HG03457 (cell line): ENCODE results near the gene KCND1.
"Not testable (repeated sequence)": the region's sequence is repeated elsewhere in the genome, so short reads cannot be mapped to it uniquely, and the experiment has no call there.

Experiments used
- ATAC-seq: cut with Tn5 transposase; IDR thresholded peaks from one replicate; pipeline ENCODE4 v1.9.1; 2021; ENCODE audit warnings: moderate number of reproducible peaks; ENCODE audit not compliant: unreplicated experiment

Gene KCND1

GRCh38 chrX:48971249-48972219 is at the start of gene KCND1:
Gene KCND1, minus strand, starts transcription at chrX:48971844. Its CDS starts 1,573 bp downstream, at chrX:48970271.
- ATAC-seq = no peak

DNA sequence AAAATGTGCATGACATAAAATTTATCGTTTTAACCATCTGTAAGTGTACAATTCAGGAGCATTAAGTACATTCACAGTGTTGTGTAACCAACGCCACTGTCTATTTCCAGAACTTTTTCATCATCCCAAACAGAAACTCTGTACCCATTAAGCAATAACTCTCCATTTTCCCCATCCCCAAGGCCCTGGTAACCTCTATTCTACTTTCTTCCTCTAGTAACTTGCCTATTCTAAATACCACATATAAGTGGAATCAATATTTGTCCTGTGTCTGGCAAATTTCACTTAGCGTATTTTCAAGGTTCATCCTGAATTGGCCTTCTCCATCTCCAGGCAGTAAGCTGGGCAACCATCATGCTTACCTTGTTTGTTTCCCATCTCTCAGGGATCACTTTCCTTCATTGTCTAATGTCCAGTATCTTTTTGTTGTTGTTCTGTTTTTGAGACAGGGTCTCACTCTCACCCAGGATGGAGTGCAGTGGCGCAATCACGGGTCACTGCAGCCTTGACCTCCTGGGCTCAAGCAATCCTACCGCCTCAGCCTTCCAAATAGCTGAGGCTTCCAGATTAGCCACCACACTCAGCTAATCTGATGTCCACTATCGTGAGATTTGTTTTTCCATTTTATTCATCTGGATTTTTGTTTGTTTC is 48.1 kb upstream of the KCND1 start:
- ATAC-seq = no peak

DNA sequence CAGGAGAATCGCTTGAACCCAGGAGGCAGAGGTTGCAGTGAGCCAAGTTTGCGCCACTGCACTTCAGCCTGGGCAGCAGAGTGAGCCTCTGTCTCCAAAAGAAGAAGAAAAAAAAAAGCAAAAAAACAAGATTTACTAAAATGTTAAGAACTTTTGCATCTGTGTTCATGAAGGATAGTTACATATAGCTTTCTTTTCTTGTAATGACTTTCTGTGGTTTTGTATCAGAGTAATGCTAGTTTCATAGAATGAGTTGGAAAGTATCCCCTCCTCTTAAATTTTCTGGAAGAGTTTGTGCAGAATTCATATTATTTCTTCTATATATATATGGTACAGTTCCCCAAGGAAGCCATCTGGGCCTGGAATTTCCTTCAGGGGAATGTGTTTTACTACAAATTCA is 47.4 kb upstream of the KCND1 start:
- no peak for ATAC-seq

- no peak for ATAC-seq
Observed at GRCh38 chrX:49003696-49004095, 32.1 kb upstream of the KCND1 start.

GRCh38 chrX:49002091-49002935 is 30.7 kb upstream of the KCND1 start, which contains the start of gene GRIPAP1:
Gene GRIPAP1, minus strand, starts transcription at chrX:49002264. Its CDS starts 35 bp downstream, at chrX:49002229.
- no peak for ATAC-seq

DNA sequence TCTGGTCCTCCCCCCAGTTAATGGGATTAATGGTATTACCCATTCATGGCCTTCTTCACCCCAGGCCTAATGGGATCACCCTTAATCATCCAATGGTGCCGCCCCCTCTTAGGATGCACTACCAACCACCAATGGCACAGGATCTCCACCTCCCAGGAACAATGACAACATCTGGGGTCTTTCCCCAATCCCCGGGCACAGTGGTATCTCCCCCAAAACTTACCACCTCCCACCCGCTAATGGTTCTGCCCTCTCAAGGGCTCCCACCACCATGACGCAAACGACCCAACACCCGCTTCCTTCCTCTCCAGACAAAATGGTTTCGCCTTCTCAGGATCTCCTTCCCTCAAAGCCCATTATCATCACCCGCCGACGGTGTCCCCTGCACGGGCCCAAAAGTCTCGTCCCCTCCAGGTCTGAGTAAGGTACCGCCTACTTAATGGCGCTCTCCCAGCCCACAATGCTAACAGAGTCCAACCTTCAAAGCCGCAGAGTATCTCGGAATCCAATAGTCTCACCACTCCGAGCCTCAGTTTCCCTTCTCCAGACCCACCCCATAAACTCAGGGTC is 30.0 kb upstream of the KCND1 start:
- ATAC-seq = no peak

- no peak for ATAC-seq
Observed at GRCh38 chrX:49000636-49001035, 29.0 kb upstream of the KCND1 start.

- ATAC-seq = no peak
Observed at GRCh38 chrX:48999030-48999429, 27.4 kb upstream of the KCND1 start.

GRCh38 chrX:48998391-48998790 is 26.7 kb upstream of the KCND1 start:
- no peak for ATAC-seq

GRCh38 chrX:48997865-48998264 is 26.2 kb upstream of the KCND1 start:
- ATAC-seq = no peak

DNA sequence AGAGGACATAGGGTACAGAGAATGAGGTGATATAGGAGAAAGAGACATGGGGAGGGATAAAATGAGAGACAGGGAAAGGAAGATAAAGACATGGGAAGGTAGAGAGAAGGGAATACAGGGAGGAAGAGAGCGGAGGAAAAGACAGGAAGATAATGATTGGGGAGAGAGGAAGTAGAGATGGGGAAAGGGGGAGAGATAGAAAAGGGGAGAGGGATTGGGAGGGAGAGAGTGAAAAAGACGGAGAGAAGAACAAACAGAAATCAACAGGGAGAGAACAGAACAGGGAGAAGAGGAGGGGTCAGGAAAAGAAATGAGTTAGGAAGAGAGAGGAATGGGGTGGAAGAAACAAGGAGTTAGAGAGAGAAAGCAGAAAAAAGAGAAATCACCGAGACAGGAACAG is 25.8 kb upstream of the KCND1 start:
- no peak for ATAC-seq

GRCh38 chrX:48996969-48997368 is 25.3 kb upstream of the KCND1 start:
- no peak for ATAC-seq

- no peak for ATAC-seq
Observed at GRCh38 chrX:48992341-48992740, 20.7 kb upstream of the KCND1 start.

DNA sequence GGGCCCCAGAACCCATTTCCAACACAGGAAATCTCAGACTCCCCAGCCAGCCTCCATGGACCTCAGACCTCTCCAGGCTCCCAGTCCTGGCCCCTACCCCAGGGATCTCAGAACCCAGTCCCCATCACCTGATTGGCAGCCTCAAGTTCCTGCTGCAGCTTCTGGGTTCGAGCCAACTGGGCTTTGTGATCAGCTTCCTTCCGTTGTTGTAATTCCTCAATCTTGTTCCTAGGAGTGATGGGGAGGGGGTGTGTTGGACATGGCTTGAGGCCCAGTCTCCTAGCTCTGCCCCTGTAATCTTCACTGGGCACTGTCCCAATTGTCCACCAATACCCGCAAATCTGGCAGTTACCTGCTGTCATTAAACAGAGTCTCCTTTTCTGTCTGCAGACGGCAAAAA is 17.8 kb upstream of the KCND1 start:
- ATAC-seq = no peak

DNA sequence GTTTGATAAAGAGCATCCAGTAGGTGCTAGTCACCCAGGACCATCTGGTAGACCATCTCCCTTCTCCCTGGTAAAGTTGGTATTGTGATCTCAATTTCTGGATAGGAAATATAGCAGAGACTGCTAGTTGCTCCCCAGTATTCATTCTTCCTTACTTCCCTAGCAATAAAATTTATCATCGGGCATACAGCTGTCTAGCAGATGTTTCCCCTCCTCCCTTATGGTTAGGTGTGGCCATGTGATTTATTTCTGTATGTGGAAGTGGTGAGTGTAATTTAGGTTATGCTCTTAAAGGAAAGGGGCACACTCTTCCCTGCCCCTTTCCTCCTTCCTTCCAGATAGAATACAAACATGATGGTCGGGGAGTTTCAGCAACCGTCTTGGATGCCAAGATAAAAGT is 12.3 kb upstream of the KCND1 start:
- no peak for ATAC-seq

GRCh38 chrX:48983081-48983480 is 11.4 kb upstream of the KCND1 start:
- no peak for ATAC-seq

DNA sequence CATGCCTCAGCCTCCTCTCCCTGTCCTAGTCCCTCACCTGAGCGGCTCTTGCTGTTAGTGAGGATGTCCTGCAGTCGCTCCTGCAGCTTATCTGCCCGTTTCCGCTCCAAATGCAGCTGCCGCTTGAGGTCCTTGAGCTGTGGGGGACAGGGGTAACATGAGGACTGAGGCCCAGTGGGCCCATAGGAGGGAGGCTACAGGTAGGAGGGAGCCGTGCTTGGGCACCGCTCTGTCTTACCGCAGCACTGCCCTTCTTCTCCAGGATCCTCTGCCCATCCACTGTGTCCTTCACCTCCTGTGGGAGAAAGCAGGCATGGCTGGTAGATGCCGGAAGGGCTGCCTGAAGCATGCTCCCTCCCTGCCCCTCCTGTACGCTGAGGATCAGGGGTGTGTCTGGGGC is 9.5 kb upstream of the KCND1 start:
- no peak for ATAC-seq

- not testable (repeated sequence) for ATAC-seq
Observed at GRCh38 chrX:48980341-48980740, 8.7 kb upstream of the KCND1 start.

DNA sequence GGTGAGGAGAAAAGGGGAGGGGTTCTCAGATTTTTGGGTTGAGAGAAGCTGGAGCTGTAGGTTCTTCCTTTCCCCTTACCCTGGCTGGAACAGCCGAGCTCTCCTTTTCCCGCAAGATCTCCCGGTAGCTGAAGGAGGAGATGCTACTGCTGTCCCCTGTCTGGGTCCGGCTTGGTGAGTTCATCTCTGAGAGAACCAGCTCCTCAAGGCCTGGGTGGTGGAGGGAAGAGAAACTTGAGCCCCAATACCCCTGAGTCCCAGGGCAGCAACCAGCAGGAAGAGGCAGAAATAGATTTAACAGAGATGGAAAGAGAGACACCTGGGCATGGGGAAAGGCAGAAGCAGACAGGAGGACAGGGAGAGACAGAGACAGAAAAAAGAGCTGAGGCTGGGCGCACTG is 6.6 kb upstream of the KCND1 start:
- no peak for ATAC-seq

GRCh38 chrX:48976086-48976485 is 4.4 kb upstream of the KCND1 start:
- no peak for ATAC-seq

- ATAC-seq = no peak
Observed at GRCh38 chrX:48975541-48975940, 3.9 kb upstream of the KCND1 start.
